Measurements from ENCODE around the gene MDFIC. TPM values are rescaled to one million over a fixed set of nuclear protein-coding genes. Genes with fewer than 3 reads are reported as not detected.

MDFIC gene
- polyA plus RNA-seq, 1 of the 3 experiments (the other 2 are of a cell fraction) = 2.8 TPM

DNA sequence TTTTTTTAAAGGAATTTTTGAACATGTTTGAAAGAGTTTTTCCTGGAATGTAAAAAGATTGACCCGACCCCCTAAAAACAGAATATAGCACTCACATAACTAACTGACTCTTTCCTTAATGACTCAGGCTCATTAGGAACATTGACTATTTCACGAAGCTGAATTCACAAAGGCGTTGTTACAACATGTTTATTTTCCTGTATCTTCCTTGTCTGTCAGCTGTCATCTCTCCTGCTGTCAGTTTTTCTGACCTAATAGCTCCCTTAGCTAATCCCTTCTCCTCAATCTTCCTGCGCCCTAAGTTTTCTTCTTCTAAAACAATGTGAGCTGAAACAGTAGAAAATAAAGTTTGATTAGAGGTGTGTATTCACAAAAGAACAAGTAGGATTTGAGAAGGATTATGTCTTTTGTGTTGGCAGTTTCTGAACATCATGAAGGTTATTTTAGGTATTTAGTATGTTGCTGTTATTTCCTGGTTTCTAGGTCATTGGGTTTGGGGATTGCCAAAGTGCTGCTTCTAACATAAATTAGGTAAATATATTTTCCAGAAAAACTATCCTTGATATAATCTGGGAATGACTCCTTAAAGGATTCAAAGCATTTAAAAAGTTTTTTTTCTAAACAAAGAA is 4.6 kb upstream of the MDFIC start:
- Histone ChIP-seq H3K9me3 (no peaks in the 10 kb centered on the region), H3K9me2 (no peaks in the 10 kb centered on the region), H3K4me1 (ENCODE audit: control insufficient read depth in 1 of 2, insufficient read depth in 2 of 2, low read depth in 1 of 2, low read length in 1 of 2) (no peaks in the 10 kb centered on the region), H2AFZ (ENCODE audit: low read depth) (no peak overlapping the region), H4K20me1 (ENCODE audit: insufficient read depth) (no peaks in the 10 kb centered on the region), H3K79me2 (ENCODE audit: insufficient read depth) (no peaks in the 10 kb centered on the region), H3K4me3 (ENCODE audit: low read depth in 2 of 2, low read length in 1 of 2) (no peak overlapping the region), H3K9ac (no peak overlapping the region), H3K27ac (ENCODE audit: low read depth in 2 of 2, low read length in 1 of 2) (no peak overlapping the region), H3K4me2 (no peak overlapping the region), H3F3A (replicated peaks; ENCODE audit: insufficient read depth) (no peaks in the 10 kb centered on the region), H3K36me3 (replicated peaks in 1 of 2; ENCODE audit: control insufficient read depth in 1 of 2, insufficient read depth in 2 of 2, low read length in 1 of 2) (no peaks in the 10 kb centered on the region), H3K27me3 (ENCODE audit: insufficient read depth) (peaks cover 24% of the 10 kb centered on the region; the same call in 1 of the 2 replicates)
- DNase-seq = no peak
- POLR2A ChIA-PET = no interaction called here
- CTCF ChIA-PET = interaction anchor here (0.8 to 1.6 kb wide), 2 partner anchors 14 to 25 kb away, joined by 3 read pairs; no protein-coding TSS in a partner anchor
- WGBS (ENCODE audit: low lambda C conversion rate) = 6% methylated on average over 4 of the region's 4 CpGs
- TF ChIP-seq GATA2 (CRISPR knock-in tag; IDR thresholded peaks at IDR 0.05) (no peak), MXI1 (IDR thresholded peaks at IDR 0.05; ENCODE audit: low read depth, low read length) (no peak)

GRCh38 chr7:114919587-114919986 is 2.3 kb upstream of the MDFIC start:
- Histone ChIP-seq H3K27me3 (ENCODE audit: insufficient read depth) (peaks cover 24% of the 10 kb centered on the region; the same call in 1 of the 2 replicates), H3F3A (replicated peaks; ENCODE audit: insufficient read depth) (no peaks in the 10 kb centered on the region), H3K4me2 (no peak overlapping the region), H3K4me3 (ENCODE audit: low read depth in 2 of 2, low read length in 1 of 2) (no peak overlapping the region), H3K9ac (no peak overlapping the region), H3K9me2 (no peaks in the 10 kb centered on the region), H4K20me1 (ENCODE audit: insufficient read depth) (no peaks in the 10 kb centered on the region), H3K27ac (ENCODE audit: low read depth in 2 of 2, low read length in 1 of 2) (no peak overlapping the region), H2AFZ (ENCODE audit: low read depth) (no peak overlapping the region), H3K4me1 (ENCODE audit: control insufficient read depth in 1 of 2, insufficient read depth in 2 of 2, low read depth in 1 of 2, low read length in 1 of 2) (no peaks in the 10 kb centered on the region; a peak in 1 of 4 replicates), H3K36me3 (replicated peaks in 1 of 2; ENCODE audit: control insufficient read depth in 1 of 2, insufficient read depth in 2 of 2, low read length in 1 of 2) (no peaks in the 10 kb centered on the region), H3K9me3 (no peaks in the 10 kb centered on the region), H3K79me2 (ENCODE audit: insufficient read depth) (no peaks in the 10 kb centered on the region)
- POLR2A ChIA-PET = no interaction called here
- TF ChIP-seq, protein P1, sequence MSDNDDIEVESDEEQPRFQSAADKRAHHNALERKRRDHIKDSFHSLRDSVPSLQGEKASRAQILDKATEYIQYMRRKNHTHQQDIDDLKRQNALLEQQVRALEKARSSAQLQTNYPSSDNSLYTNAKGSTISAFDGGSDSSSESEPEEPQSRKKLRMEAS (IDR thresholded peaks at IDR 0.05; ENCODE audit: low read depth) = no peak
- TF ChIP-seq MXI1 (IDR thresholded peaks at IDR 0.05; ENCODE audit: low read depth, low read length) = no peak
- no peak for TF ChIP-seq IRF3 (IDR thresholded peaks at IDR 0.05; ENCODE audit: low read depth, low read length)
- no peak for TF ChIP-seq POLR2AphosphoS5 (IDR thresholded peaks at IDR 0.05; ENCODE audit: low read depth, low read length)
- TF ChIP-seq YY1 (IDR thresholded peaks at IDR 0.05; ENCODE audit: low read depth) = no peak
- no peak for TF ChIP-seq NFIC (IDR thresholded peaks at IDR 0.05; ENCODE audit: borderline replicate concordance)
- no peak for DNase-seq
- CTCF ChIA-PET = no interaction called here
- WGBS (ENCODE audit: low lambda C conversion rate) = 18% methylated on average over 3 of the region's 3 CpGs

GRCh38 chr7:114921631-114922025 is 266 bp upstream of the MDFIC start:
- no peaks in the 10 kb centered on the region; a peak in 1 of 4 replicates for H3K4me1 ChIP-seq (ENCODE audit: control insufficient read depth in 1 of 2, insufficient read depth in 2 of 2, low read depth in 1 of 2, low read length in 1 of 2)
- H3K9me3 ChIP-seq = no peaks in the 10 kb centered on the region
- peak overlapping the region; percentile 91 for H2AFZ ChIP-seq (ENCODE audit: low read depth)
- WGBS (ENCODE audit: low lambda C conversion rate) = 17% methylated on average over 15 of the region's 15 CpGs
- H3K9me2 ChIP-seq = no peaks in the 10 kb centered on the region
- no peak overlapping the region; a peak in 1 of 4 replicates for H3K27ac ChIP-seq (ENCODE audit: low read depth in 2 of 2, low read length in 1 of 2)
- H3K4me3 ChIP-seq (ENCODE audit: low read depth in 2 of 2, low read length in 1 of 2) = peak overlapping the region; percentile 41 to 65; a peak in 2 of 4 replicates
- peaks cover 24% of the 10 kb centered on the region; the same call in 1 of the 2 replicates for H3K27me3 ChIP-seq (ENCODE audit: insufficient read depth)
- CTCF ChIA-PET = no interaction called here
- H3K9ac ChIP-seq = peak overlapping the region; percentile 32; the same call in 1 of the 2 replicates
- peak; percentile 21 for DNase-seq
- peak overlapping the region; percentile 83 for H3K4me2 ChIP-seq
- TF ChIP-seq CHD2 (IDR thresholded peaks at IDR 0.05; ENCODE audit: low read length, partially characterized antibody) = no peak
- TF ChIP-seq RFX5 (IDR thresholded peaks at IDR 0.05; ENCODE audit: low read length) = peak; percentile 70; the same call in 1 of the 2 replicates
- H3K36me3 ChIP-seq (replicated peaks in 1 of 2; ENCODE audit: control insufficient read depth in 1 of 2, insufficient read depth in 2 of 2, low read length in 1 of 2) = no peaks in the 10 kb centered on the region
- H4K20me1 ChIP-seq (ENCODE audit: insufficient read depth) = no peaks in the 10 kb centered on the region
- POLR2A ChIA-PET = no interaction called here
- H3K79me2 ChIP-seq (ENCODE audit: insufficient read depth) = no peaks in the 10 kb centered on the region
- no peaks in the 10 kb centered on the region for H3F3A ChIP-seq (replicated peaks; ENCODE audit: insufficient read depth)
